ENCODE data around the gene PLA2G2C. TPM values are rescaled to one million over a fixed set of nuclear protein-coding genes. Genes with fewer than 3 reads are reported as not detected.

Gene PLA2G2C
- total and polyA plus RNA-seq, 2 of the 8 experiments (the other 6 are each of a cell fraction or from before 2014, with no cell fraction given): not detected

DNA sequence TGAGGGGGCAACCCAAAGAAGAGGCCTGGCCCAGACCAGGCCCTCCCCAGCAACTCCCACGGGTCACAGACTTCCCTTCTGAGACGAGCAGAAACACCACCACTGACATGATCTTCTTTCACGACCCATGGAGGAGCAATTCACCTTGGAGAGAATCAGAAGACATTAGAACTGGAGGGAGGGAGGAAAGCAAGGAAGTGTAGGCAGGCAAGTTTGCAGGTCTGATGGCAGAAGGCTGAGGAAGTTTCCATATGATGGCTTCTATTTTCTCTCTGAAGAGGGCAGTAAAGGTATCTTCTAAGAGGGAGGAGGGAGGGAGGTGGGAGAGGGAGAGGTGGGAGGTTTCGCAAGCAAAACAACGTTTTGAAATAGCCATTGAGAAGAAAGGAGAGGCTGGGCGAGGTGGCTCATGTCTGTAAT is 1.8 kb downstream of the PLA2G2C start:
- peaks cover 0 to 14% (median 12%) of the 10 kb centered on the region in 4 experiments; a peak in 5 of 7 replicates for H3K27me3 ChIP-seq (replicated peaks in 1 of 4; ENCODE audit: control insufficient read depth in 3 of 4, extremely low read depth in 1 of 4, insufficient read depth in 3 of 4, low read length in 3 of 4)
- H3K9me3 ChIP-seq (ENCODE audit: insufficient read depth in 2 of 2, low read depth in 1 of 2, low read length in 1 of 2): peaks cover 0 to 4% of the 10 kb centered on the region in 2 experiments; a peak in 1 of 4 replicates
- H4K5ac ChIP-seq (ENCODE audit: insufficient read length, low read depth, low read length): no peak overlapping the region
- no peak overlapping the region for H2BK120ac ChIP-seq (replicated peaks; ENCODE audit: low read depth, low read length)
- no peak overlapping the region for H2BK20ac ChIP-seq (ENCODE audit: low read length)
- no peak overlapping the region for H3K18ac ChIP-seq (ENCODE audit: extremely low read depth, low read length)
- ChIA-PET POLR2A (ENCODE audit: partially characterized antibody) (interaction anchor here (1.2 kb wide), 1 partner anchor 10 kb away, joined by 3 read pairs; no protein-coding TSS in a partner anchor), CTCF (ENCODE audit: partially characterized antibody) (interaction anchor here (0.7 to 8.3 kb wide), 3 partner anchors 9 to 302 kb away, joined by 4 to 90 read pairs (median 85); no protein-coding TSS in a partner anchor)
- no peak overlapping the region for H3K23ac ChIP-seq (ENCODE audit: insufficient read length)
- FAIRE-seq (no peak), DNase-seq (ENCODE audit: low read depth in 1 of 2, low spot score in 2 of 2) (no peak)
- no peaks in the 10 kb centered on the region; a peak in 1 of 4 replicates for H3K79me2 ChIP-seq (ENCODE audit: control insufficient read depth in 1 of 2, insufficient read depth in 2 of 2, low read length in 2 of 2)
- no peak overlapping the region for H3K14ac ChIP-seq (ENCODE audit: insufficient read length)
- peaks cover 4% of the 10 kb centered on the region; the same call in 1 of the 2 replicates for H3K23me2 ChIP-seq (ENCODE audit: low read depth, low read length)
- no peaks in the 10 kb centered on the region for H3K36me3 ChIP-seq (ENCODE audit: control insufficient read depth in 2 of 4, insufficient read depth in 4 of 4, low read length in 3 of 4)
- H2AK5ac ChIP-seq (ENCODE audit: low read depth, low read length): no peak overlapping the region
- H3K9ac ChIP-seq (replicated peaks in 1 of 4; ENCODE audit: extremely low read depth in 1 of 4, low read depth in 3 of 4, low read length in 3 of 4): no peak overlapping the region
- no peak overlapping the region for H3K4ac ChIP-seq (replicated peaks; ENCODE audit: insufficient read length, low read depth, low read length)
- no peak overlapping the region for H3K27ac ChIP-seq (ENCODE audit: low read depth, low read length)
- no peak overlapping the region for H2AFZ ChIP-seq (ENCODE audit: low read length)
- H3K56ac ChIP-seq (replicated peaks; ENCODE audit: insufficient read length, low read depth, low read length): no peak overlapping the region
- H3K4me3 ChIP-seq (ENCODE audit: extremely low read depth in 1 of 4, insufficient read depth in 2 of 4, low read depth in 3 of 4, low read length in 4 of 4): no peak overlapping the region
- H2BK5ac ChIP-seq (ENCODE audit: low read depth, low read length): no peak overlapping the region
- no peaks in the 10 kb centered on the region for H4K20me1 ChIP-seq (replicated peaks in 1 of 2; ENCODE audit: control insufficient read depth in 1 of 2, insufficient read depth in 2 of 2, low read length in 2 of 2)
- H3K4me2 ChIP-seq (ENCODE audit: insufficient read depth in 1 of 2, low read depth in 2 of 2, low read length in 2 of 2): no peak overlapping the region; a peak in 1 of 4 replicates
- H2BK12ac ChIP-seq (ENCODE audit: low read depth, low read length): no peak overlapping the region
- H4K91ac ChIP-seq (replicated peaks; ENCODE audit: insufficient read length, low read length): no peak overlapping the region
- 0 out of 2 replicates have a peak, but pooled peaks cover under 1% of the 10 kb centered on the region for H3K79me1 ChIP-seq (ENCODE audit: low read depth, low read length)
- H4K8ac ChIP-seq (ENCODE audit: extremely low read depth, insufficient read depth, low read length): no peak overlapping the region
- 60% methylated on average over 6 of the region's 6 CpGs; no CpG with 5 or more reads in 1 of the 2 experiments for WGBS, 2 experiments (ENCODE audit: extremely low coverage in 1 of 2, insufficient coverage in 1 of 2, insufficient read length in 1 of 2, insufficient replicate concordance in 2 of 2, low coverage in 1 of 2, low lambda C conversion rate in 2 of 2, missing lambda C conversion rate in 1 of 2)
- TF ChIP-seq RAD21 (IDR thresholded peaks at IDR 0.05 in 1 of 2, conservative IDR thresholded peaks at IDR 0.05 in 1 of 2; ENCODE audit: low read depth in 2 of 2, low read length in 2 of 2) (0 out of 4 replicates have a peak, but pooled peaks of 1 of the 2 experiments have one; percentile 5), TAF7 (optimal IDR thresholded peaks at IDR 0.05; ENCODE audit: borderline replicate concordance, low read depth, low read length) (no peak), HDAC2 (IDR thresholded peaks at IDR 0.05; ENCODE audit: borderline replicate concordance in 1 of 2, low read depth in 2 of 2, low read length in 2 of 2) (no peak), POLR2A (IDR thresholded peaks at IDR 0.05; ENCODE audit: control extremely low read depth in 1 of 2, low read depth in 2 of 2, low read length in 2 of 2) (no peak), EZH2 (IDR thresholded peaks at IDR 0.05; ENCODE audit: low read depth, low read length, severe bottlenecking) (no peak), CBX8 (IDR thresholded peaks at IDR 0.05; ENCODE audit: borderline replicate concordance, low read depth, low read length) (no peak), CEBPB (IDR thresholded peaks at IDR 0.05; ENCODE audit: low read depth, low read length) (peak; percentile 29; the same call in 1 of the 2 replicates)
- TF ChIP-seq, protein P1, sequence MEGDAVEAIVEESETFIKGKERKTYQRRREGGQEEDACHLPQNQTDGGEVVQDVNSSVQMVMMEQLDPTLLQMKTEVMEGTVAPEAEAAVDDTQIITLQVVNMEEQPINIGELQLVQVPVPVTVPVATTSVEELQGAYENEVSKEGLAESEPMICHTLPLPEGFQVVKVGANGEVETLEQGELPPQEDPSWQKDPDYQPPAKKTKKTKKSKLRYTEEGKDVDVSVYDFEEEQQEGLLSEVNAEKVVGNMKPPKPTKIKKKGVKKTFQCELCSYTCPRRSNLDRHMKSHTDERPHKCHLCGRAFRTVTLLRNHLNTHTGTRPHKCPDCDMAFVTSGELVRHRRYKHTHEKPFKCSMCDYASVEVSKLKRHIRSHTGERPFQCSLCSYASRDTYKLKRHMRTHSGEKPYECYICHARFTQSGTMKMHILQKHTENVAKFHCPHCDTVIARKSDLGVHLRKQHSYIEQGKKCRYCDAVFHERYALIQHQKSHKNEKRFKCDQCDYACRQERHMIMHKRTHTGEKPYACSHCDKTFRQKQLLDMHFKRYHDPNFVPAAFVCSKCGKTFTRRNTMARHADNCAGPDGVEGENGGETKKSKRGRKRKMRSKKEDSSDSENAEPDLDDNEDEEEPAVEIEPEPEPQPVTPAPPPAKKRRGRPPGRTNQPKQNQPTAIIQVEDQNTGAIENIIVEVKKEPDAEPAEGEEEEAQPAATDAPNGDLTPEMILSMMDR (IDR thresholded peaks at IDR 0.05; ENCODE audit: control extremely low read depth in 1 of 3, insufficient read depth in 1 of 3, low read depth in 1 of 3, low read length in 3 of 3): peak in 1 of 3 experiments; percentile 24; a peak in 1 of 4 replicates
- peaks cover 6 to 10% (median 8%) of the 10 kb centered on the region in 4 experiments; a peak in 4 of 7 replicates for H3K4me1 ChIP-seq (replicated peaks in 1 of 4; ENCODE audit: control insufficient read depth in 3 of 4, insufficient read depth in 4 of 4, low read length in 3 of 4)
- no peak overlapping the region for H2BK15ac ChIP-seq (ENCODE audit: low read length)

Measured in H1 (cell line).